GM18517 (cell line): ENCODE measurements around the gene FER1L5.

ENCODE experiments used
- ATAC-seq: cut with Tn5 transposase; IDR thresholded peaks from one replicate; pipeline ENCODE4 v1.9.1; 2021; ENCODE audit warnings: mild to moderate bottlenecking, moderate library complexity; ENCODE audit not compliant: unreplicated experiment

FER1L5 gene

DNA sequence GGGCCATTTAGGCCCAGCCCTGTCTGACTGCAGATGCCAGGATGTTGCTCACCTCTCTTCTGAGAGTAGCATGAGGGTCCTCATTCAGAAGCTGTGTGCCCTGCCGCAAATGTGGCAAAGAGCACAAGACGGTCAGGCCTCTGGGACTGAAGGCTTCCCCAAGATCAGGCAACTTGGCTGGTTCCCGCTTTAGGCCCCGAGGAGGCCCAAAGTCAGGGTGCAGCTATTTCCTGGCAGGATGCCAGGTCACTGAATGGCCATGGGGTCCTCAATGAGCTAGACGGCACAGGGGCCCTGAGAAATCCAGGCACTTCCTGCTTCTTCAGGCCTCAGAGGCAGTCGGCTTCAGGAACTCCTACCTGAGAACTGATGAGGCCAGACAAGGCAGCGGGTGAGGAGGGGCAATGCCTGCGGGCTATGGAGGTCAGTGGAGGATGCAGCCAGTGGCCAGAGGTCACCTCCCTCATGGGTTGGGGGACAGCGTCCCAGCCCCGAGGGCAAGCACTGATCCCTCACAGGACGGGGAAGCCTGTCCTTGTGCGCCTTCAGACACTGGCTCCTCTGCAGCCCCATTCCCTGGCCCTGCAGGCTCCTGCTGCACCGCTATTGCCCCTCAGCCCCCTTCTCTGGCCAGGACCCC lies 52.4 kb downstream of the FER1L5 start:
- no peak for ATAC-seq

GRCh38 chr2:96695602-96696001 lies 53.0 kb downstream of the FER1L5 start:
- no peak for ATAC-seq

GRCh38 chr2:96697476-96697875 lies 54.9 kb downstream of the FER1L5 start:
- no peak for ATAC-seq

DNA sequence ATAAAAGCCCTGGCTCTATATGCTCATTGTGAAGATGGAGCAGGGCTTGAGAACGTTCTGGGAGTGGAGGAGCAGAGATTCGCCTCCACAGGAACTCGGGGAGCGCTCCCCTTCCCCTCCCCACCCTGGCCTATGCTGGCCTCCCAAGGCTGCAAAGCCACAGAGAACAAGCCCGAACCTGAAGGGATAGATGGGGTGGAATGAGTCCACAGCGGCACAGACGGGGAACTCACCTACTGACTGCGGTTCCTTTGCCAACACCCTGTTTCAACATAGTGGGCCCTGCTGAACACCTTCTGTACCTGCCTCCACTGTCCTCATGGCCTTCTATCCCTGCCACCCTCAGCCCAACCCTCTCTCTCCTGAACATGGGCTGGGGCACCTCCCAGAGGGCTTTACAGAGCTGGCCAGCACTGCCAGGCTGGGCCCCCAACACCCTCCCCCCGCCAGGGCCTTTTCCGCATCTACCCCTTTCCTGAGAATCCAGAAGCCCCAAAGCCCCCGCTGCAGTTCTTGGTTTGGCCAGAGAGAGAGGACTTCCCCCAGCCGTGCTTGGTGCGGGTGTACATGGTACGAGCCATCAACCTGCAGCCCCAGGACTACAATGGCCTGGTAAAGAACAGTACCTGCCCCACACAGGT lies 55.8 kb downstream of the FER1L5 start:
- ATAC-seq, result no peak

DNA sequence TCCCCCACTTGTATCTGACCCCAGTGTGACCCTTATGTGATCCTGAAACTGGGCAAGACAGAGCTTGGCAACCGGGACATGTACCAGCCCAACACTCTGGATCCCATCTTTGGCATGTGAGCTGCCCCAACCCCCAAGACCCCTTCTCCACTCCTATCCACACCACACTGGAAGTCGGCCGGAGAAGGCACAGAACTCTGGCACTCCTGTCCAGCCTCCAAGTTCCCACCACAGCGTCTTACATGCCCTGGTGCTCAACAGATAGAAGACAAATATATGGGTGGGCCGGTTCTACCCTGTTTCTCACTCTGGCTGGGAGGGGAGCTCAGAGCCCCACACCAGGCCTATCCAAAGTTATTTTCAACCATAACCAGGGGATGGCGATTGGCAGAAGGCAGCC lies 56.5 kb downstream of the FER1L5 start:
- no peak for ATAC-seq

- no peak for ATAC-seq
These were observed 57.1 kb downstream of the FER1L5 start for GRCh38 chr2:96699621-96700020.

DNA sequence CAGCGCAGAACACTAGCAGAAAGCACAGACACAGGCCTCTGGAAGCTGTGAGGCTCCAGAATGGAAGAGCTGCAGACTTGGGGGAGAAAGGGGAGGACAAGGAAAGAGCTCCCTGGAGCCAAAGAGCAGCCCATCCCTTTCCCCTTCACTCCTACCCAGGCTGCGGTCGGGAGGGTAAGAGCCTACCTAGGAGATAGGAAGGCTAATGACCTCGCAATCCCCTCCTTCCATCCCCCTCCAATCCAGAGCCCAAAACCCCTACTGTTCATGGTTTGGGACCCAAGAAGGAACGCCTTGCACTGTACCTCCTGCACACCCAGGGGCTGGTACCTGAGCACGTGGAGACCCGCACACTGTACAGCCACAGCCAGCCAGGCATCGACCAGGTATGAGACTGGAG lies 57.5 kb downstream of the FER1L5 start:
- ATAC-seq, result no peak

- ATAC-seq, result no peak
These were observed 59.1 kb downstream of the FER1L5 start for GRCh38 chr2:96701636-96702035.

DNA sequence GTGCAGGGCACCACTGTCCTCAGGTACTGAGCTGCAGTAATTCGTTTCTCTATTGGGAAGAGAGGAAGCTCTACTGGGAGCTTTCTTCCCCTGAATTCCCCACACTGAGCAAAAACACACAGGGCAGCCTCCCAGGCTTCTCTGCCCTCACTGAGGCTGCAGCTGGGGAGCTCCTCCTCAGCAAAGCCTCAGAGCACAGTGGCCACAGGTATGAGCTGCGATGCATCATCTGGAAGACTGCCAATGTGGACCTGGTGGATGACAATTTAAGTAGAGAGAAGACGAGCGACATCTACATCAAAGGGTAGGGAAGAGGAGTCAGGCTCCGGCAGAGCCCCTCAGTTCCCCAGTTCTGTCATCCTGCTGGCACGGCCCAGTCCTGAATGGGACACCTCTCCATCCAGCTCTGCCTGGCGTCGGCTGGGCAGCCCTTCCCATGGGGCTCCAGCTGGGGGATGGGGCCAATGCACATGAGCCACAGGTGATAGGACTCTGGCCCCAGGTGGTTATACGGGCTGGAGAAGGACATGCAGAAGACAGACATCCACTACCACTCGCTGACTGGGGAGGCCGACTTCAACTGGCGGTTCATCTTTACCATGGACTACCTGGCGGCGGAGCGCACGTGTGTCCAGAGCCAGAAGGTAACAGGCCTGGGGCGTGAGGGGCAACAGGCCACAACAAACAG lies 59.7 kb downstream of the FER1L5 start:
- ATAC-seq, result no peak

DNA sequence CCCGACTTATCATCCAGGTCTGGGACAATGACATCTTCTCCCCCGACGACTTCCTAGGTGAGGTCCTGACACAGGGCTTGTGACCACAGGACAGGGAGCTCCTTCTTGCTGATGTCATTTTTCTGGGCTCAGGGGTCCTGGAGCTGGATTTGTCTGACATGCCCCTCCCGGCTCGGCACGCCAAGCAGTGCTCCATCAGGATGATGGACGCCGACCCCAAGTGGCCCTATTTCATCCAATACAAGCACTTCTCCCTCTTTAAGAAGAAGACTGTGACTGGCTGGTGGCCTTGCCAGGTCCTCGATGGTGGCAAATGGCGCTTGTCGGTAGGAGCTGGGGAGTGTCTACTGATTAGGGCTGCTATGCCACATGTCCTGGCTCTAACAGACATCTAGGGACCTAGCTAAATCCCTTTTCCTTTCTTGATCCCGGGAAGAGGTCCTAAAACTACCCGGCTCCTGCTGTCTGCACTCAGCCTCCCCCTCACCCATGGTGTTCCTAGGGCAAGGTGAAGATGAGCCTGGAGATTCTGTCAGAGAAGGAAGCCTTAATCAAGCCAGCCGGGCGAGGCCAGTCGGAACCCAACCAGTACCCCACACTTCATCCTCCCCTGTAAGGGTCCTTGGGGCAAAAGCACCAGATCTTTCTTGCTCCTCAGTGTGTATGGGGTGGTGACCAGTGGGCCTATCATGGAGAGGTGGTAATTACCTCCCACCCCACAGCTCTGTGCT lies 60.6 kb downstream of the FER1L5 start:
- ATAC-seq, result no peak

DNA sequence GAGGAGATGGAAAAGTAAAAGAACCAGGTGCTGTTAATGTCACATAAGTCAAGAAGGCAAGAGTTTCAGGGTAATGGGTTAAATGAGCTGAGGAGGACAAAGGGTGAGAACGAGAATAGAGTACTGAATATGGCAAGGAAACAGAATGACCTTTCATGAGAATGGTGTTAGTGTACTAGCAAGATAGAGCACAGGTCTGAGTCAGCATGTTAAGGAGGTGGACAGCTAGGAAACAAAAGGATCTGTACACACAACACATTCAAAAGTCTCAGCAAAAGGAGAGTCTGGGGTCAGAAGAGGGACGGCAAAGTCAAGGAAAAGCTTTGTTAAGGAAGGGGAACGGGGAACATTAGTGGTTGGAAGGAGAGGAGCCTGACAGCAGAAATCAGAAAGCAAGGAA lies 68.4 kb downstream of the FER1L5 start:
- ATAC-seq, result no peak

DNA sequence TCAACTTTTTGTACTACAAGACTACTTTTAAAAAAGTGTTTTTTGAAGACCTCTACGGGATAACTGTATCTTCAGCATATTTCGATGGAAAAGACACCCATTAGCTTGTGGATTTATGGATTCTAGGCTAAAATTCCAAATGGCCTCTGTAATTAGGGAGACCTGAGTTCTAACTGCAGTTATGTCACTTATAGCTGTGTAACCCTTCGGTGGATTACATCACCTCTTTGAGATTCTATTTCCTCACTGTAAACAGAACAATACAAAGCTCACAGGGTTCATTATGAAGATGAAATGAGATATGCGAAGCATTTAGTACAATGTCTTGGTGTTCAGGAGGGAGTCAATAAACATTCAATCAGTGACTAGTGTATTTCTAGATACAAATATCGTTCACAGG lies 73.1 kb downstream of the FER1L5 start:
- ATAC-seq, result no peak

DNA sequence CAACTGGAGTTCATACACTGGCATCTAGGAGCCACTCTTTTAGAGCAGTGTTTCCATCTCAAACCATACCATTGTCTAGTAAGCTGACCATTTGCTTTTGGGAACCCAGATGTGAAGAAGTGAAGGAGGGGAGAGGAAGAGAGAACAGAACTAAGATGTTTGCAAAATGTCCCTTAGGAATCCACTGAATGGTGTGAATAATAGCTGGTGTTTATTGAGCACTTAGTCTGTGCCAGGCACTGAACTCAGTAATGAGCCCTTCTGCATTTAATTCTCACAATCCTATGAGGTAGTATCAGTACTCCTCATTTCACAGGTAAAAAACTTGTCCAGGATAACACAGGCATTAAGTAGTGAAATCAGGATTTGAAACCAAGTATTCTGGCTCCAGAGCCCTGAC lies 73.8 kb downstream of the FER1L5 start:
- no peak for ATAC-seq

DNA sequence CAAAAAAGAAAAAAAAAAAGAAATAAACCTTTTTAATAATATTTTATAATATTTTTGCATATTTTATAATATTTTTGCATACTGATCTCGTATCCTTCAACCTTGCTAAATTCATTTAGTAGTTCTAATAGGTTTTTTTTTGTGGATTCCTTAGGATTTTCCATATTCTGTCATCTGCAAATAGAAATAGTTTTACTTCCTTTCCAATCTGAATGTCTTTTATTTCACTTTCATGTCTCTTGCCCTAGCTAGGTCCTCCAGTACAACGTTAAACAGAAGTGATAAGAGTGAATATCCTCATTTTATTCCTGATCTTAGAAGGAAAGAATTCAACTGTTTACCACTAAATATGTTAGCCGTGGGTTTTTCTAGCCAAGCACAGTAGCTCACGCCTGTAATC lies 83.6 kb downstream of the FER1L5 start:
- no peak for ATAC-seq

DNA sequence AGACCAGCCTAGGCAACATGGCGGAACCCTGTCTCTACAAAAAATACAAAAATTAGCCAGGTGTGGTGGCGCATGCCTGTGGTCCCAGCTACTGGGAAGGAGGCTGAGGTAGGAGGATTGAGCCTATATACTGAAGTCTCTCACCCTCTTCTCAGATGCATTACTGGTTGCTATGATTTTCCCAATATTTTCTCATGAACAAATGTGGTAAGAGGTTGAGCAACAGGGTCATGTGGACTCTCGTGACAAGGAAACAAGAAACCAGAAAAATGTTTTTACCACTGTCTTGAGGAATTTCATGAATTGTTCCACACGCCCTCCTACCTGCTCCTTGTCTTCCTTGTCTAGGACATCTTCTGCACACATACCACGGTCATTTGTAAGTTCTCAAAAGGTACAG lies 84.9 kb downstream of the FER1L5 start:
- no peak for ATAC-seq

DNA sequence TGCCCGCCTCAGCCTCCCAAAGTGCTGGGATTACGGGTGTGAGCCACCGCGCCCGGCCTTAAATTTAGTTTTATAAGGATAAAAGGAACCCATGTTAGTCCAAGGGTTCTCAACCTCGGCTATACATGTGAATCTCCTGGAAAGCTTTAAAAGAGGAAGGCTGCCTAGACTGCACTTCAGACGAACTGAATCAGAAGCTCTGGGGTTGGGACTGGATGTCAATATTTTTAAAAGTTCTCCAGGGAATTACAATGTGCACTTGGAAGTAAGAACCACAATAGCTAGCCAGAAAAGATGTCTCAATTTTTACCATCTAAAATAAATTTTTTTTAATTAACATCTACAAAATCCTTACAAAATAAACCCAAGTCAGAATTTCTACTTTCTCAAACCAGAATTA lies 87.2 kb downstream of the FER1L5 start:
- ATAC-seq, result no peak

DNA sequence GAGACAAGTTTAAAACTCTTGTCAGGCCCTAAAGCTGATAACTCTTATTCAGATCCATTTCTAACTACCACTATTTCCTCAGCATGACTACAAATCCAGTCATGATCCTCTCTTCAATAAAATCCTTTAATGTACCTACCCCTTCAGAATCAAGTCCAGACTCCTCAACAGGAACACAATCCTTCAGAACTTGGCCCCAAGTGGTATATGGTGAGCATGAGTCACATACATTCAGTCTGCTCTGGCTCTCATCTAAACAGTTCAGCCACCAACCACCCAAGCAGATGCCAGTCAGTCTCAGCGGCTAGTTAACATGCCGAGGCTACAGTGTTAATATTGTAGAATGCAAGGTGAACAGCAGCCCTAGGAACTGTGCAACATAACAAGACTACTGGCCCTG lies 87.6 kb downstream of the FER1L5 start:
- no peak for ATAC-seq

- ATAC-seq, result no peak
These were observed 91.4 kb downstream of the FER1L5 start for GRCh38 chr2:96733931-96734330.

- ATAC-seq, result no peak
These were observed 92.5 kb downstream of the FER1L5 start for GRCh38 chr2:96734880-96735583.

DNA sequence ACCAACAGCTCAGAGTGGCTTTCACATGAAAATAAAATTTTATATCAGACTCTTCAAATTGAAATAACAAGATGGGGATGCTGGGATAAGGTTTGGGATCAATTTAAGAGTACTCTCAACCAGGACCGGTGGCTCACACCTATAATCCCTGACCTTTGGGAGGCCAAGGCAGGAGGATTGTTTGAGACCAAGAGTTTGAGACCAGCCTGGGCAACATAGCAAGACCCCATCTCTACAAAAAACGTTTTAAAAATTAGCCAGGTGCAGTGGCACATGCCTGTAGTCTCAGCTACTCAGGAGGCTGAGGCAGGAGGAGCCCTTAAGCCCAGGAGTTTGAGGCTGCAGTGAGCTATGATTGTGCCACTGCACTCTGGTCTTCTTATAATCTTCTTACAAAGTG lies 94.7 kb downstream of the FER1L5 start:
- ATAC-seq, result no peak

DNA sequence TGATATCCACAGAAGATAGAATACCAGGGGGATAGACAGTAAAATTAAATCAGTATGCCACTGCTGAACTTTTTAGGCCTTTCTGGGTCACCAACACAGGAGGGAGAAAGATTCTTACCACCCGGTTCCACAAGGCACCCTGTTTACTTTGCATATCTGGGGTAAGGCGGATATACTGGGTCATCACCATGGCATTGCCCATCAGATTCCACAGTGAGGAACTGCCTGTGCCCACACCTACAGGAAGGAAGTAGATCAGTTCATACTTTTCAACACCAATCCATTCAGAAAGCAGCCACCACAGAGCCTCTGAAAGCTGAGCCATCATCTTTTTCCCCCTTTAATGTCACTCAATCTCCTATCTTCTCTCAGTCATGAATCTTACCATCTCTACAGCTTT lies 95.3 kb downstream of the FER1L5 start:
- no peak for ATAC-seq
